GM19240 (cell line): Measurements from ENCODE around the gene RBMX2.
"Not testable (repeated sequence)": the region's sequence is repeated elsewhere in the genome, so short reads cannot be mapped to it uniquely, and the experiment has no call there.

Source experiments
- DNase-seq: peaks from one replicate; pipeline ENCODE4 v3.0.0; 2011; ENCODE audit warnings: low spot score; ENCODE audit not compliant: insufficient read length

RBMX2 gene

GRCh38 chrX:130401415-130402207 lies at the start of gene RBMX2:
TSS of gene RBMX2 (plus strand) at chrX:130401987. CDS start at chrX:130402033, 46 bp downstream.
- DNase-seq, result peak; percentile 75

- not testable (repeated sequence) for DNase-seq
Observed at GRCh38 chrX:130352050-130352449, 49.7 kb upstream of the RBMX2 start.

- DNase-seq, result no peak
Observed at GRCh38 chrX:130376077-130376476, 25.7 kb upstream of the RBMX2 start.

- no peak for DNase-seq
Observed at GRCh38 chrX:130378024-130378669, 23.6 kb upstream of the RBMX2 start.

GRCh38 chrX:130385520-130385919 lies 16.3 kb upstream of the RBMX2 start, which contains the start of gene GPR119:
TSS of gene GPR119 (minus strand) at chrX:130385674. CDS start at chrX:130385447, 227 bp downstream.
- no peak for DNase-seq

- DNase-seq, result no peak
Observed at GRCh38 chrX:130386408-130386808, 15.4 kb upstream of the RBMX2 start.

- DNase-seq, result peak; percentile 15
Observed at GRCh38 chrX:130393451-130394074, 8.2 kb upstream of the RBMX2 start.

GRCh38 chrX:130395341-130395740 lies 6.4 kb upstream of the RBMX2 start:
- DNase-seq, result no peak

- DNase-seq, result no peak
Observed at GRCh38 chrX:130402208-130402684, 459 bp downstream of the RBMX2 start.

GRCh38 chrX:130413415-130413814 lies 11.6 kb downstream of the RBMX2 start:
- DNase-seq, result no peak

- no peak for DNase-seq
Observed at GRCh38 chrX:130414800-130415199, 13.0 kb downstream of the RBMX2 start.

GRCh38 chrX:130415201-130415600 lies 13.4 kb downstream of the RBMX2 start:
- no peak for DNase-seq

- no peak for DNase-seq
Observed at GRCh38 chrX:130416785-130417184, 15.0 kb downstream of the RBMX2 start.

- DNase-seq, result no peak
Observed at GRCh38 chrX:130418066-130418465, 16.3 kb downstream of the RBMX2 start.

GRCh38 chrX:130418740-130419139 lies 17.0 kb downstream of the RBMX2 start:
- DNase-seq, result no peak

GRCh38 chrX:130419263-130419662 lies 17.5 kb downstream of the RBMX2 start:
- DNase-seq, result no peak

GRCh38 chrX:130426531-130426930 lies 24.7 kb downstream of the RBMX2 start:
- DNase-seq, result no peak

GRCh38 chrX:130429236-130429635 lies 27.4 kb downstream of the RBMX2 start:
- DNase-seq, result not testable (repeated sequence)

- DNase-seq, result no peak
Observed at GRCh38 chrX:130435937-130436336, 34.1 kb downstream of the RBMX2 start.

GRCh38 chrX:130437996-130438395 lies 36.2 kb downstream of the RBMX2 start:
- not testable (repeated sequence) for DNase-seq

- DNase-seq, result no peak
Observed at GRCh38 chrX:130443875-130444274, 42.1 kb downstream of the RBMX2 start.
